K562 (cell line): ENCODE results near the gene HS3ST5. TPM values are rescaled to one million over a fixed set of nuclear protein-coding genes. Genes with fewer than 3 reads are reported as not detected.

Experiments
- ATAC-seq: fragments of 200-7000 bp; cut with Tn5 transposase; 3 replicates; pipeline ENCODE4 v1.9.1; 2020; ENCODE audit warnings: moderate library complexity
- BruUV-seq: library from RNA; stranded (reverse); fragments of 400-500 nt; replicated peaks from 2 replicates; lab custom pipeline; 2021; lab: Mats Ljungman, UMichigan
- CTCF ChIA-PET: fragments of 300-600 bp; formaldehyde crosslinking; extraction: SDS; loops from one replicate; lab custom pipeline; 2021; ENCODE audit warnings: low intra/inter-chr PET ratio; lab: Yijun Ruan, JAX
- POLR2A ChIA-PET: fragments of 300-600, 350-650 bp; sonication (Branson Sonifier 250); formaldehyde crosslinking; extraction: SDS; loops from one replicate; lab custom pipeline; 2021; ENCODE audit warnings: antibody characterized with exemption, inconsistent platforms; lab: Yijun Ruan, JAX
- DNase-seq, 4 experiments: peaks; one replicate each; pipeline versions ENCODE4 v3.0.0 to v3.0.0-alpha.2; 2011 to 2018; ENCODE audit warnings: low spot score in 3 of 4, mixed read lengths in 3 of 4; ENCODE audit errors: extremely low read depth in 1 of 4
- FAIRE-seq: peaks from 2 replicates; lab custom pipeline; 2011; peaks lifted over from hg19 to GRCh38; lab: Jason Lieb, UNC
- H2AFZ ChIP-seq: 2 replicates; pipeline ENCODE4 v1.6.0; 2011; ENCODE audit warnings: low read depth, low read length, control low read depth, inconsistent platforms
- H3K27ac ChIP-seq: fragments of 200-600 bp; 3 replicates; pipeline ENCODE4 v1.8.0; 2011; ENCODE audit warnings: low read depth, mild to moderate bottlenecking, control low read depth, inconsistent platforms, low read length, moderate library complexity, mixed read lengths; ENCODE audit errors: extremely low read depth
- H3K27me3 ChIP-seq, 2 experiments: fragments of 300-600 bp in 1 of 2; 2 replicates in 1 of 2; 3 replicates in 1 of 2; pipeline versions ENCODE4 v1.6.0 to v1.8.0; 2011; ENCODE audit warnings: inconsistent platforms in 2 of 2, low read length in 2 of 2, mild to moderate bottlenecking in 1 of 2, mixed read lengths in 1 of 2, moderate library complexity in 1 of 2; ENCODE audit not compliant: control insufficient read depth in 2 of 2, insufficient read depth in 2 of 2
- H3K36me3 ChIP-seq: fragments of 300-600 bp; 3 replicates; pipeline ENCODE4 v1.8.0; 2011; ENCODE audit warnings: mild to moderate bottlenecking, low read length, inconsistent platforms; ENCODE audit not compliant: control insufficient read depth, insufficient read depth
- H3K4me1 ChIP-seq, 2 experiments: fragments of 200-600 bp in 1 of 2; replicated peaks in 1 of 2; 2 replicates in 1 of 2; 3 replicates in 1 of 2; pipeline versions ENCODE4 v1.5.1 to v1.8.0; 2011; ENCODE audit warnings: inconsistent platforms in 2 of 2, low read length in 2 of 2, mild to moderate bottlenecking in 1 of 2, mixed read lengths in 1 of 2, moderate library complexity in 1 of 2; ENCODE audit not compliant: control insufficient read depth in 2 of 2, insufficient read depth in 2 of 2
- H3K4me2 ChIP-seq: 2 replicates; pipeline ENCODE4 v1.6.1; 2011; ENCODE audit warnings: low read length, control low read depth, inconsistent platforms, mixed read lengths; ENCODE audit not compliant: insufficient read depth
- H3K4me3 ChIP-seq: fragments of 200-600 bp; sonication (generic), shearing (Covaris generic); 2 replicates; pipeline ENCODE4 v1.5.1; 2016; ENCODE audit warnings: control low read depth, inconsistent platforms
- H3K79me2 ChIP-seq: fragments of 200-600 bp; 3 replicates; pipeline ENCODE4 v1.8.0; 2011; ENCODE audit warnings: low read length, inconsistent platforms; ENCODE audit not compliant: control insufficient read depth, insufficient read depth
- H3K9ac ChIP-seq, 2 experiments: 2 replicates each; pipeline versions ENCODE4 v1.6.0 to v1.6.1; 2011; ENCODE audit warnings: low read depth in 2 of 2, low read length in 2 of 2, control low read depth in 1 of 2, inconsistent platforms in 1 of 2, mild to moderate bottlenecking in 1 of 2, mixed read lengths in 1 of 2; ENCODE audit not compliant: insufficient read depth in 1 of 2
- H3K9me1 ChIP-seq: one replicate; pipeline ENCODE4 v1.6.0; 2011; ENCODE audit warnings: inconsistent platforms, mild to moderate bottlenecking, low read length, moderate library complexity; ENCODE audit not compliant: control insufficient read depth, insufficient read depth
- H3K9me3 ChIP-seq: replicated peaks from 2 replicates; pipeline ENCODE4 v1.5.1; 2011; ENCODE audit warnings: low read depth, low read length, inconsistent platforms; ENCODE audit not compliant: control insufficient read depth, insufficient read depth
- H4K20me1 ChIP-seq: replicated peaks from 2 replicates; pipeline ENCODE4 v1.6.1; 2011; ENCODE audit warnings: low read length, inconsistent platforms, mixed read lengths; ENCODE audit not compliant: control insufficient read depth, insufficient read depth
- ETV6 ChIP-seq, 3 experiments: fragments of 150-350 bp in 1 of 3; sonication (generic) in 1 of 3; formaldehyde crosslinking in 1 of 3; IDR thresholded peaks; 2 replicates each; pipeline versions ENCODE4 v1.6.1 to v1.8.0; 2014 to 2022; ENCODE audit warnings: borderline replicate concordance in 2 of 3, low read depth in 2 of 3, antibody characterized with exemption in 1 of 3, low read length in 1 of 3, mild to moderate bottlenecking in 1 of 3, missing genetic modification reagents in 1 of 3
- MTF1 ChIP-seq: fragments of 250-450 bp; sonication (Bioruptor Pico); IDR thresholded peaks from 2 replicates; pipeline ENCODE4 v1.9.0; 2021; ENCODE audit warnings: moderate library complexity, mild to moderate bottlenecking, inconsistent platforms, borderline replicate concordance
- NFXL1 ChIP-seq: fragments of 450-650 bp; formaldehyde crosslinking; IDR thresholded peaks from 2 replicates; pipeline ENCODE4 v1.4.0; 2021; ENCODE audit warnings: mild to moderate bottlenecking
- SAFB2 ChIP-seq: fragments of 200-400 bp; formaldehyde crosslinking; IDR thresholded peaks from 2 replicates; pipeline ENCODE4 v1.6.1; 2018; ENCODE audit warnings: borderline replicate concordance, low read length, low read depth, moderate library complexity; ENCODE audit not compliant: severe bottlenecking
- TGIF2 ChIP-seq: sonication (generic); formaldehyde crosslinking; IDR thresholded peaks from 2 replicates; pipeline ENCODE4 v1.8.1; 2022; ENCODE audit warnings: mild to moderate bottlenecking, missing genetic modification reagents, moderate library complexity
- ZFP36 ChIP-seq: fragments of 150-350 bp; IDR thresholded peaks from 2 replicates; pipeline ENCODE4 v1.6.1; 2018; ENCODE audit warnings: low read length, low read depth; ENCODE audit not compliant: partially characterized antibody
- ZNF212 ChIP-seq: fragments of 450-650 bp; formaldehyde crosslinking; IDR thresholded peaks from 2 replicates; pipeline ENCODE4 v1.4.0; 2020; ENCODE audit warnings: mild to moderate bottlenecking
- ZNF408 ChIP-seq: fragments of 250-450 bp; sonication (Bioruptor Pico); IDR thresholded peaks from 2 replicates; pipeline ENCODE4 v1.4.0; 2020; ENCODE audit warnings: low read depth, mild to moderate bottlenecking, moderate library complexity
- WGBS: fragments of 100-300 bp; shearing (Covaris generic); methylation state at CpG from one replicate; pipeline ENCODE4 v1.1.6; 2016; ENCODE audit warnings: low coverage, mixed read lengths; ENCODE audit not compliant: insufficient coverage; ENCODE audit errors: missing lambda C conversion rate; 5-methylcytosine and 5-hydroxymethylcytosine counted together
- in situ Hi-C: fragments of 300-500 bp; cut with MboI; formaldehyde crosslinking; loops from 4 replicates; pipeline ENCODE4 v1.15.0; 2018; ENCODE audit warnings: inconsistent platforms, mixed read lengths
- intact Hi-C: fragments of 100-400 bp; cut with micrococcal nuclease; formaldehyde crosslinking; loops from 2 replicates; pipeline ENCODE4 v1.14.2; 2022
- polyA plus RNA-seq, 8 experiments: library from polyadenylated mRNA; depleted of rRNA in 4 of 8; stranded (reverse) in 5 of 8; unstranded in 3 of 8; fragments of >200 nt; fragmentation: Nextera tagmentation in 2 of 8; fragmentation: Illumina TruSeq in 1 of 8; extraction: Ambion mirVana in 2 of 8; extraction: Trizol in 1 of 8; gene quantifications; 2 replicates each; pipeline versions ENCODE4 v1.2.1 to v1.2.3, GENCODE V29; 2011 to 2014; ENCODE audit warnings: inconsistent platforms in 1 of 8, missing spikeins in 1 of 8
- total RNA-seq, 7 experiments: library from RNA; depleted of rRNA in 6 of 7; stranded (reverse); fragments of >200 nt in 6 of 7; fragmentation: Illumina TruSeq in 2 of 7; extraction: Trizol in 2 of 7; gene quantifications; 2 replicates each; pipeline versions ENCODE4 v1.2.1 to v1.2.3, GENCODE V29; 2011 to 2021; ENCODE audit warnings: low replicate concordance in 1 of 7
- TF ChIP-seq, protein P1 (sequence below): fragments of 450-650 bp; formaldehyde crosslinking; IDR thresholded peaks from 2 replicates; pipeline ENCODE4 v1.4.0; 2022; ENCODE audit warnings: missing genetic modification characterization
- TF ChIP-seq, protein P2 (sequence below): sonication (generic); formaldehyde crosslinking; IDR thresholded peaks from 2 replicates; pipeline ENCODE4 v1.8.0; 2022; ENCODE audit warnings: mild to moderate bottlenecking, missing genetic modification reagents, borderline replicate concordance
- TF ChIP-seq, protein P3 (sequence below): fragments of 450-650 bp; formaldehyde crosslinking; IDR thresholded peaks from 2 replicates; pipeline ENCODE4 v1.4.0; 2020; ENCODE audit warnings: mild to moderate bottlenecking, moderate library complexity

HS3ST5 gene
- total and polyA plus RNA-seq, 9 of the 15 experiments (the other 6 are each of a cell fraction or from before 2014, with no cell fraction given): not detected

DNA sequence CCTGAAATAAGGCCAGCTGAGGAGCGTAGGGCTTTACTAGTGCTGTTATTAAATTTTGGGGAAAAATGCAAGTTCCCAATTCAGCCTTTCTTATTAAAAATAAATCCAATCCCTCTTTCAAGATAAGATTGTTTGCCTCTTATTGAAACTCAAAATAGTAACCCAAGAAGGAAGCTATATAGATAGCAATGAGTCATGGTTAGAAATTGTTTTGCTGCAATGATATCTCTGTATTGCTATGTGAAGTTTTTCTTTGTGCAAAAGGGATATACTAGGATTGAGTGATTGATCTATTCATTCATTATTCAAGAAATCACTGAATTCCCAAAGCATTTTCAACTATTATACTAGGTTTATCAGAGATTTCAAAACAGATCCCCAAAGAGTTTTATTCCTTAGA is 278.9 kb downstream of the HS3ST5 start:
- no peaks in the 10 kb centered on the region for H3K9me1 ChIP-seq
- no peaks in the 10 kb centered on the region for H3K9me3 ChIP-seq
- H3K27ac ChIP-seq: no peak overlapping the region
- WGBS: 0% methylated on average over 1 of the region's 1 CpG
- no peaks in the 10 kb centered on the region for H3K36me3 ChIP-seq
- no peak for ATAC-seq
- no peak for DNase-seq
- in situ Hi-C loops: no loop called here
- H4K20me1 ChIP-seq: no peaks in the 10 kb centered on the region
- H2AFZ ChIP-seq: no peak overlapping the region
- no peak for FAIRE-seq
- no peaks in the 10 kb centered on the region for H3K79me2 ChIP-seq
- H3K27me3 ChIP-seq: no peaks in the 10 kb centered on the region
- H3K4me2 ChIP-seq: no peak overlapping the region
- ChIA-PET POLR2A (no interaction called here), CTCF (no interaction called here)
- intact Hi-C loops: no loop called here
- H3K4me1 ChIP-seq: no peaks in the 10 kb centered on the region
- BruUV-seq: no TSS peak
- no peak overlapping the region for H3K4me3 ChIP-seq
- TF ChIP-seq SAFB2 (no peak), TGIF2 (CRISPR knock-in tag) (no peak)
- H3K9ac ChIP-seq: no peak overlapping the region

DNA sequence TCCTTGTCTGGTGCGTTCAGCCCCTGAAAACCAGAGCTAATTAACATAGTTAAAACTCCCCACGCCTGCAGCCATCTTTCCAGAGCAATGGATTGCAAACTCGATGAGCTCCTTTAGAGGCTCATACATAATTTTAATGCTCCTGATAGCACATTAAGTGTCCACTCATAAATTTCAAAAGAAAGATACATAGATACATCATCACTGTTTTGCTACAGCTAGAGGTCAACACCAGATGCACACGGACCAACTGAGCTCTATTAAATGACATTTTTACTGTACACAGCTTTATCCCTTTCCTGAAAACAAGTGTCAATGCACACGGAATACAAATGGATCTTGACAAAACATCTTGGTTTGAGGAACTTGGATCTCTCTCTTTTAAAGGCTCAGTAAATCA is 280.6 kb downstream of the HS3ST5 start:
- H3K4me1 ChIP-seq: no peaks in the 10 kb centered on the region
- intact Hi-C loops: no loop called here
- DNase-seq (no peak), ATAC-seq (no peak), FAIRE-seq (no peak)
- no peaks in the 10 kb centered on the region for H3K27me3 ChIP-seq
- POLR2A ChIA-PET: interaction anchor here (0.8 to 1.0 kb wide), 2 partner anchors 9 to 21 kb away, joined by 3 read pairs; no protein-coding TSS in a partner anchor
- no peak overlapping the region for H2AFZ ChIP-seq
- H3K4me2 ChIP-seq: no peak overlapping the region
- CTCF ChIA-PET: no interaction called here
- in situ Hi-C loops: no loop called here
- no peaks in the 10 kb centered on the region for H3K79me2 ChIP-seq
- no peaks in the 10 kb centered on the region for H3K9me3 ChIP-seq
- 2% methylated on average over 5 of the region's 5 CpGs for WGBS
- no peak overlapping the region for H3K9ac ChIP-seq
- no peaks in the 10 kb centered on the region for H3K9me1 ChIP-seq
- no peak overlapping the region for H3K27ac ChIP-seq
- no peaks in the 10 kb centered on the region for H3K36me3 ChIP-seq
- BruUV-seq: no TSS peak
- no peaks in the 10 kb centered on the region for H4K20me1 ChIP-seq
- no peak overlapping the region for H3K4me3 ChIP-seq
- TF ChIP-seq ZFP36 (no peak), MTF1 (CRISPR knock-in tag) (no peak), ETV6 (IDR thresholded peaks at IDR 0.05; ENCODE audit: borderline replicate concordance in 1 of 2, low read depth in 2 of 2, low read length in 1 of 2) (no peak), ETV6 (CRISPR knock-in tag; IDR thresholded peaks at IDR 0.05; ENCODE audit: borderline replicate concordance) (no peak), ZNF212 (CRISPR knock-in tag) (no peak), NFXL1 (CRISPR knock-in tag) (no peak), ZNF408 (CRISPR knock-in tag) (no peak)
- TF ChIP-seq, protein P1, sequence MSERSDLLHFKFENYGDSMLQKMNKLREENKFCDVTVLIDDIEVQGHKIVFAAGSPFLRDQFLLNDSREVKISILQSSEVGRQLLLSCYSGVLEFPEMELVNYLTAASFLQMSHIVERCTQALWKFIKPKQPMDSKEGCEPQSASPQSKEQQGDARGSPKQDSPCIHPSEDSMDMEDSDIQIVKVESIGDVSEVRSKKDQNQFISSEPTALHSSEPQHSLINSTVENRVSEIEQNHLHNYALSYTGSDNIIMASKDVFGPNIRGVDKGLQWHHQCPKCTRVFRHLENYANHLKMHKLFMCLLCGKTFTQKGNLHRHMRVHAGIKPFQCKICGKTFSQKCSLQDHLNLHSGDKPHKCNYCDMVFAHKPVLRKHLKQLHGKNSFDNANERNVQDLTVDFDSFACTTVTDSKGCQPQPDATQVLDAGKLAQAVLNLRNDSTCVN (CRISPR knock-in tag): no peak
- TF ChIP-seq, protein P2, sequence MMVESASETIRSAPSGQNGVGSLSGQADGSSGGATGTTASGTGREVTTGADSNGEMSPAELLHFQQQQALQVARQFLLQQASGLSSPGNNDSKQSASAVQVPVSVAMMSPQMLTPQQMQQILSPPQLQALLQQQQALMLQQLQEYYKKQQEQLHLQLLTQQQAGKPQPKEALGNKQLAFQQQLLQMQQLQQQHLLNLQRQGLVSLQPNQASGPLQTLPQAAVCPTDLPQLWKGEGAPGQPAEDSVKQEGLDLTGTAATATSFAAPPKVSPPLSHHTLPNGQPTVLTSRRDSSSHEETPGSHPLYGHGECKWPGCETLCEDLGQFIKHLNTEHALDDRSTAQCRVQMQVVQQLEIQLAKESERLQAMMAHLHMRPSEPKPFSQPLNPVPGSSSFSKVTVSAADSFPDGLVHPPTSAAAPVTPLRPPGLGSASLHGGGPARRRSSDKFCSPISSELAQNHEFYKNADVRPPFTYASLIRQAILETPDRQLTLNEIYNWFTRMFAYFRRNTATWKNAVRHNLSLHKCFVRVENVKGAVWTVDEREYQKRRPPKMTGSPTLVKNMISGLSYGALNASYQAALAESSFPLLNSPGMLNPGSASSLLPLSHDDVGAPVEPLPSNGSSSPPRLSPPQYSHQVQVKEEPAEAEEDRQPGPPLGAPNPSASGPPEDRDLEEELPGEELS (CRISPR knock-in tag): no peak
- TF ChIP-seq, protein P3, sequence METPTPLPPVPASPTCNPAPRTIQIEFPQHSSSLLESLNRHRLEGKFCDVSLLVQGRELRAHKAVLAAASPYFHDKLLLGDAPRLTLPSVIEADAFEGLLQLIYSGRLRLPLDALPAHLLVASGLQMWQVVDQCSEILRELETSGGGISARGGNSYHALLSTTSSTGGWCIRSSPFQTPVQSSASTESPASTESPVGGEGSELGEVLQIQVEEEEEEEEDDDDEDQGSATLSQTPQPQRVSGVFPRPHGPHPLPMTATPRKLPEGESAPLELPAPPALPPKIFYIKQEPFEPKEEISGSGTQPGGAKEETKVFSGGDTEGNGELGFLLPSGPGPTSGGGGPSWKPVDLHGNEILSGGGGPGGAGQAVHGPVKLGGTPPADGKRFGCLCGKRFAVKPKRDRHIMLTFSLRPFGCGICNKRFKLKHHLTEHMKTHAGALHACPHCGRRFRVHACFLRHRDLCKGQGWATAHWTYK (CRISPR knock-in tag): no peak
